ENCODE measurements around the gene EGFL8. TPM values are rescaled to one million over a fixed set of nuclear protein-coding genes. Genes with fewer than 3 reads are reported as not detected.
A peak's percentile ranks its signal among the peaks of the same experiment; 100 is the strongest.

Gene EGFL8
- polyA plus RNA-seq, 1 experiment: 4.0 TPM

DNA sequence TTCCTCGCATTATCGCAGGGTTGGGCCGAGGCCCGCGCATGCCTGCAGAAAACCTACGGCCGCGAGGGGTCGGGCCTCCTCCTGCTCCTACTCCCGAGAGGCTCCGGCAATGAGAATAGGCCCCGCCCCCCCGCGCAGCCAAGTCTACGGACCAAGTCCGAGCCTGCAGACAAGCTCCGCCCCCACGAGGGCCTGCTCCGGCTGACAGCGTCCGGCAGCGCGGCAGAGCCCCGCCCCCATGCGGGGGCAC, 31.2 kb downstream of the EGFL8 start:
- TF ChIP-seq, protein P1, sequence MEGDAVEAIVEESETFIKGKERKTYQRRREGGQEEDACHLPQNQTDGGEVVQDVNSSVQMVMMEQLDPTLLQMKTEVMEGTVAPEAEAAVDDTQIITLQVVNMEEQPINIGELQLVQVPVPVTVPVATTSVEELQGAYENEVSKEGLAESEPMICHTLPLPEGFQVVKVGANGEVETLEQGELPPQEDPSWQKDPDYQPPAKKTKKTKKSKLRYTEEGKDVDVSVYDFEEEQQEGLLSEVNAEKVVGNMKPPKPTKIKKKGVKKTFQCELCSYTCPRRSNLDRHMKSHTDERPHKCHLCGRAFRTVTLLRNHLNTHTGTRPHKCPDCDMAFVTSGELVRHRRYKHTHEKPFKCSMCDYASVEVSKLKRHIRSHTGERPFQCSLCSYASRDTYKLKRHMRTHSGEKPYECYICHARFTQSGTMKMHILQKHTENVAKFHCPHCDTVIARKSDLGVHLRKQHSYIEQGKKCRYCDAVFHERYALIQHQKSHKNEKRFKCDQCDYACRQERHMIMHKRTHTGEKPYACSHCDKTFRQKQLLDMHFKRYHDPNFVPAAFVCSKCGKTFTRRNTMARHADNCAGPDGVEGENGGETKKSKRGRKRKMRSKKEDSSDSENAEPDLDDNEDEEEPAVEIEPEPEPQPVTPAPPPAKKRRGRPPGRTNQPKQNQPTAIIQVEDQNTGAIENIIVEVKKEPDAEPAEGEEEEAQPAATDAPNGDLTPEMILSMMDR (IDR thresholded peaks at IDR 0.05; ENCODE audit: insufficient read depth, low read depth, low read length): peak; percentile 62
- POLR2A ChIA-PET: interaction anchor here (0.8 to 1.5 kb wide), 3 partner anchors 18 to 776 kb away, joined by 3 to 5 read pairs (median 3); no protein-coding TSS in a partner anchor
- peak; percentile 99 for DNase-seq (ENCODE audit: low read depth)

DNA sequence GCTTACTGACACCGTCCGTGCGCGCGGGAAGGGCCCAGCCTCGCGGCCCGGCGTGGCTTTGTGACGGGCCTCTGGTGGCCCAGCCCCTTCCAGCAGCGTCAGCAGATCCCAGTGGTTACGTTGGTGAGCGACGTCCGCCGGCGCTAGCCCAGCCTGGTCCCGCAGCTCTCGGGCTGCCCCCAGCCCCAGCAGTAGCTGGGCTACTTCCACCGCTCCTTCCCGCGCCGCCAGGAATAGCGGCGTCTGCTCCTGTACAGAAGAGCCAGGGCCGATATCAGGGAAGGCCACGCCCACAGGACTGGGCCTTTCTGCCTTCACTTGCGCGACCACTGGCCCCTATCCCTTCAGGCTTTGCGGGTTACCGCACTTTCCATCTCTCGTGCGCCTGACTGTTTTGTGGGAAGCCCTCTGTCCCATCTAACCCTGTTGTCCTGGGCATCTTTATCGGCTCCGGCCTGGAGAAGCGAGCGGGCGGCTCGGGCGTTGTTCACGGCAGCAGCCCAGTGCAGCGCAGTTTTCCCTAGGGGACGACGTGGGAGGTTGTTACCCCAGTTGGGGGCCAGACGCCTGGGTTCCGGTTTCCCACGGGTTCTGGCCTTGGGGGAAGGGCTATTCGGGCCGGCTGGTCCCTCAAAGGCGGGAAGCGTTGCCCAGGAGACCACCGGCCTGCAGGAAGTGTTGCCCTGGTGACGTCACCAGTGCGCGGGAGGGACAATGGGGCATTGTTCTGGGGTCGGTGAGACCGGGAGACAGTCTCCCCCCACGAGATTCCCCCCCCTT, 31.7 kb downstream of the EGFL8 start:
- TF ChIP-seq, protein P1 (IDR thresholded peaks at IDR 0.05; ENCODE audit: insufficient read depth, low read depth, low read length): no peak
- H3K27me3 ChIP-seq (ENCODE audit: control insufficient read depth, insufficient read depth, low read length): peaks cover 1% of the 10 kb centered on the region; the same call in 1 of the 2 replicates
- DNase-seq (ENCODE audit: low read depth): no peak
- CTCF ChIA-PET: interaction anchor here (0.6 to 2.2 kb wide), 14 partner anchors 11 to 405 kb away, joined by 3 to 10 read pairs (median 5); partner anchors contain the start of genes AGPAT1 and EGFL8
- H3K36me3 ChIP-seq (ENCODE audit: control insufficient read depth, insufficient read depth, low read length): no peaks in the 10 kb centered on the region
- peak overlapping the region; percentile 81 for H3K4me3 ChIP-seq (ENCODE audit: low read depth, low read length)
- POLR2A ChIA-PET: interaction anchor here (0.6 to 1.5 kb wide), 4 partner anchors 19 to 776 kb away, joined by 3 to 5 read pairs (median 3); no protein-coding TSS in a partner anchor

More for the DNA sequence above, 31.2 kb downstream of the EGFL8 start:
- Histone ChIP-seq H3K27me3 (ENCODE audit: control insufficient read depth, insufficient read depth, low read length) (no peaks in the 10 kb centered on the region), H3K36me3 (ENCODE audit: control insufficient read depth, insufficient read depth, low read length) (no peaks in the 10 kb centered on the region), H3K4me3 (ENCODE audit: low read depth, low read length) (peak overlapping the region; percentile 81)
- CTCF ChIA-PET: interaction anchor here (0.9 to 2.2 kb wide), 11 partner anchors 16 to 149 kb away, joined by 3 to 10 read pairs (median 5); partner anchors contain the start of genes AGPAT1 and EGFL8

DNA sequence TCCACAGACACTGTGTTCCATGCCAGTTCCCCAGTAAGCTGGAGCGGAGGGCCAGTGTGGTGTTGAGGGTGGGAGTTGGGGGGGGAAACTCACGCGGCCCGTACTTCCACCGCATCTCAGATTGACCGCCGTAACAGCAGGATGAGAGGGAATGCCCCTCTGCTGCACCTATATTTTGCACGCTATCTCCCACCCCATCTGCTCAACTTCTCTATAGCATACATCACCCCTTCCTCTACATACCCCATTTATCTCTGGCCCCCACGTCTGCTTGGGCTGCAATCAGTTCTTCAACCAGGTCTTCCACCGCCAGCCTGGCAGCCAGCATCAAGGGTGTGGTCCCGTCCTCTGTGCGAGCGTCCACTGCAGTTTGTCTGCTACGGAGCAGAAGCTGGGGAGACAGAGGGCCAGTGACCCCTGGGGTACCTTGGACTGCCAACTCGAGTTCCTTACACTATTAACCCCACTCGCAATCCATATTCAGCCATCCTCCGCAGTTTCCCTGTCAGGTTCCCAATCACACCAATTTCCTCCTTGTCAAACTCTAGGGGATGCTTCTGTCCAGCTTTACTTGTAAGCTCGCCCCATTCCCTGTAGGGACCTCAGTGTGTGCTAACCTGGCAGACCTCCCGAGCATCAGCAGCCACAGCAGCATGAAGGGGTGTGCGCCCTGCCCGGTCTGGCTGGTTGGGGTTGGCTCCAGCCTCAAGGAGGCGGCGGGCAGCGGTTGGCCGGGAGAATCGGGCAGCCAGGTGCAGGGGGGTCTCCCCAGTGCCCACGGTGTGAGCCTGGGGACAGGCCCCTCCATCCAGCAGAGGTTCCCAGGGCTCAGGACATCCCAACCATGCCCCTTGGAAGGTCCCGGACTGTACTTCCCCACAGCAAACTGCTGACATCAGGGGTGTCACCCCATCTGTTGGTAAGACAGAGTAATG, 32.6 kb downstream of the EGFL8 start:
- peak overlapping the region; percentile 81 for H3K4me3 ChIP-seq (ENCODE audit: low read depth, low read length)
- POLR2A ChIA-PET: no interaction called here
- TF ChIP-seq, protein P1 (IDR thresholded peaks at IDR 0.05; ENCODE audit: insufficient read depth, low read depth, low read length): no peak
- H3K27me3 ChIP-seq (ENCODE audit: control insufficient read depth, insufficient read depth, low read length): peaks cover 1% of the 10 kb centered on the region
- no peaks in the 10 kb centered on the region for H3K36me3 ChIP-seq (ENCODE audit: control insufficient read depth, insufficient read depth, low read length)
- no peak for DNase-seq (ENCODE audit: low read depth)
- CTCF ChIA-PET: interaction anchor here (0.6 to 1.5 kb wide), 5 partner anchors 10 to 406 kb away, joined by 3 to 5 read pairs (median 4); no protein-coding TSS in a partner anchor

DNA sequence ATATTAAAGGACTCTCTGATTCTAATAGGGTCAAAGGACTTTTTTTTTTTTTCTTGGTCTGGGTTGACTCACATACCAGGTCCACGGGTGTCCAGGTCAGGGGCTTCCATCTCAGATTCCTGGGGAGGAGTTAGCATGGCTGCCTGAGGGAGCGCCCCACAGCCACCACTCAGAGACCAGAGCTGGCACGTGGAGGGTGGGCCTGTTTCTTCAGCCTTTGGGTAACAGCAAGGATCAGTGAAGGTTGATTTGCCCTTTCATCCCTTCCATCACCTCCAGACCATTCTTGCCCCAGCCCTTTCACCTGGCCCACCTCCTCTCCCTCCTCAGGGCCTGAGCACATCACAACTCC, 33.9 kb downstream of the EGFL8 start:
- CTCF ChIA-PET: no interaction called here
- DNase-seq (ENCODE audit: low read depth): no peak
- Histone ChIP-seq H3K36me3 (ENCODE audit: control insufficient read depth, insufficient read depth, low read length) (no peaks in the 10 kb centered on the region), H3K27me3 (ENCODE audit: control insufficient read depth, insufficient read depth, low read length) (peaks cover 1% of the 10 kb centered on the region), H3K4me3 (ENCODE audit: low read depth, low read length) (no peak overlapping the region)
- POLR2A ChIA-PET: no interaction called here
- TF ChIP-seq, protein P1 (IDR thresholded peaks at IDR 0.05; ENCODE audit: insufficient read depth, low read depth, low read length): no peak

DNA sequence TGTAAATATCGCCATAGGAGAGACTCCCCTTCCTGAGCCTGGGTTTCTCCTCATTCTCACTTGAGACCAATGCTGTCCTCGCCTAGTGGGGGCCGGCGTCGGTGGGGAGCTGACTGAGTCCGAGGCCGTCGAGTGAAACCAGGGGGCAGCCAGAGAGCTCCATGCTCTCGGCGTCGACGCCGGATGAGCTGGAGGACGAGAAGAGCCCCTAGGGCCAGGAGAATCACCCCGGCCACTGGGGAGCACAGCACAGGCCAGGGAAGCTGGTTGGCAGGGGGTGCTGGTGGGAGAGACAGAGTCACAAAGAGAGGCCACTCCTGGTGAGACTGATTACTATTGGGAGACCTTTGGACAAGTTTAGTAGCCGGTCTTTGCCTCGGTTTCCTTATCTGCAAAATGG, 34.5 kb downstream of the EGFL8 start:
- peaks cover 3% of the 10 kb centered on the region for H3K27me3 ChIP-seq (ENCODE audit: control insufficient read depth, insufficient read depth, low read length)
- no peak overlapping the region for H3K4me3 ChIP-seq (ENCODE audit: low read depth, low read length)
- no peaks in the 10 kb centered on the region for H3K36me3 ChIP-seq (ENCODE audit: control insufficient read depth, insufficient read depth, low read length)
- ChIA-PET CTCF (no interaction called here), POLR2A (no interaction called here)
- no peak for DNase-seq (ENCODE audit: low read depth)
- TF ChIP-seq, protein P1 (IDR thresholded peaks at IDR 0.05; ENCODE audit: insufficient read depth, low read depth, low read length): no peak
